Measurements from ENCODE around the gene PAQR6.

- TF ChIP-seq CTCF (IDR thresholded peaks at IDR 0.05; ENCODE audit: low read depth, low read length, missing input control): no peak
- TF ChIP-seq FOXA1 (IDR thresholded peaks at IDR 0.05): no peak
- no peak for TF ChIP-seq HNF4G (IDR thresholded peaks at IDR 0.05)
- TF ChIP-seq MAX (IDR thresholded peaks at IDR 0.05): no peak
- TF ChIP-seq, protein P1, sequence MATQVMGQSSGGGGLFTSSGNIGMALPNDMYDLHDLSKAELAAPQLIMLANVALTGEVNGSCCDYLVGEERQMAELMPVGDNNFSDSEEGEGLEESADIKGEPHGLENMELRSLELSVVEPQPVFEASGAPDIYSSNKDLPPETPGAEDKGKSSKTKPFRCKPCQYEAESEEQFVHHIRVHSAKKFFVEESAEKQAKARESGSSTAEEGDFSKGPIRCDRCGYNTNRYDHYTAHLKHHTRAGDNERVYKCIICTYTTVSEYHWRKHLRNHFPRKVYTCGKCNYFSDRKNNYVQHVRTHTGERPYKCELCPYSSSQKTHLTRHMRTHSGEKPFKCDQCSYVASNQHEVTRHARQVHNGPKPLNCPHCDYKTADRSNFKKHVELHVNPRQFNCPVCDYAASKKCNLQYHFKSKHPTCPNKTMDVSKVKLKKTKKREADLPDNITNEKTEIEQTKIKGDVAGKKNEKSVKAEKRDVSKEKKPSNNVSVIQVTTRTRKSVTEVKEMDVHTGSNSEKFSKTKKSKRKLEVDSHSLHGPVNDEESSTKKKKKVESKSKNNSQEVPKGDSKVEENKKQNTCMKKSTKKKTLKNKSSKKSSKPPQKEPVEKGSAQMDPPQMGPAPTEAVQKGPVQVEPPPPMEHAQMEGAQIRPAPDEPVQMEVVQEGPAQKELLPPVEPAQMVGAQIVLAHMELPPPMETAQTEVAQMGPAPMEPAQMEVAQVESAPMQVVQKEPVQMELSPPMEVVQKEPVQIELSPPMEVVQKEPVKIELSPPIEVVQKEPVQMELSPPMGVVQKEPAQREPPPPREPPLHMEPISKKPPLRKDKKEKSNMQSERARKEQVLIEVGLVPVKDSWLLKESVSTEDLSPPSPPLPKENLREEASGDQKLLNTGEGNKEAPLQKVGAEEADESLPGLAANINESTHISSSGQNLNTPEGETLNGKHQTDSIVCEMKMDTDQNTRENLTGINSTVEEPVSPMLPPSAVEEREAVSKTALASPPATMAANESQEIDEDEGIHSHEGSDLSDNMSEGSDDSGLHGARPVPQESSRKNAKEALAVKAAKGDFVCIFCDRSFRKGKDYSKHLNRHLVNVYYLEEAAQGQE (IDR thresholded peaks at IDR 0.05): no peak
- TF ChIP-seq JUND (IDR thresholded peaks at IDR 0.05): no peak
- TF ChIP-seq ATF3 (IDR thresholded peaks at IDR 0.05): no peak
- no peak for TF ChIP-seq RXRA (IDR thresholded peaks at IDR 0.05)
- no peak for TF ChIP-seq EGR1 (IDR thresholded peaks at IDR 0.05; ENCODE audit: low read depth in 2 of 2)
- no peak for TF ChIP-seq TAF1 (conservative IDR thresholded peaks at IDR 0.05)
- no peak for TF ChIP-seq YY1 (IDR thresholded peaks at IDR 0.05)
- no peak for TF ChIP-seq FOXA2 (IDR thresholded peaks at IDR 0.05)
- no peak for TF ChIP-seq RAD21 (IDR thresholded peaks at IDR 0.05)
These were observed 27.6 kb downstream of the PAQR6 start for GRCh38 chr1:156220226-156220625.

Data from liver (tissue), 3 donors.